H9 (cell line): ENCODE data around the gene AMPH. TPM values are rescaled to one million over a fixed set of nuclear protein-coding genes. Genes with fewer than 3 reads are reported as not detected.

Experiments
- DNase-seq: peaks from one replicate; pipeline ENCODE4 v3.0.0-alpha.2; 2017
- H2AFZ ChIP-seq: one replicate; pipeline ENCODE4 v1.6.1; 2013; ENCODE audit warnings: mild to moderate bottlenecking, low read length, control low read depth, moderate library complexity
- H2AK5ac ChIP-seq: 2 replicates; pipeline ENCODE4 v1.6.1; 2013; ENCODE audit warnings: low read length, control low read depth, mixed read lengths; ENCODE audit not compliant: insufficient read length
- H2BK120ac ChIP-seq: one replicate; pipeline ENCODE4 v1.6.1; 2013; ENCODE audit warnings: low read depth, mild to moderate bottlenecking, low read length, control low read depth, inconsistent platforms; ENCODE audit not compliant: poor library complexity, severe bottlenecking
- H2BK12ac ChIP-seq: 2 replicates; pipeline ENCODE4 v1.6.1; 2013; ENCODE audit warnings: low read length, control low read depth, mixed read lengths, low read depth; ENCODE audit not compliant: insufficient read length
- H2BK15ac ChIP-seq: 2 replicates; pipeline ENCODE4 v1.6.1; 2013; ENCODE audit warnings: low read depth, low read length, control low read depth
- H2BK20ac ChIP-seq: one replicate; pipeline ENCODE4 v1.6.1; 2013; ENCODE audit warnings: low read depth, mild to moderate bottlenecking, low read length, control low read depth, inconsistent platforms; ENCODE audit not compliant: poor library complexity, severe bottlenecking
- H2BK5ac ChIP-seq: 2 replicates; pipeline ENCODE4 v1.6.1; 2013; ENCODE audit warnings: low read length, control low read depth, mixed read lengths; ENCODE audit not compliant: insufficient read length
- H3K14ac ChIP-seq: 2 replicates; pipeline ENCODE4 v1.6.1; 2013; ENCODE audit warnings: low read length, control low read depth; ENCODE audit not compliant: insufficient read depth
- H3K18ac ChIP-seq: 2 replicates; pipeline ENCODE4 v1.6.1; 2013; ENCODE audit warnings: low read depth, mild to moderate bottlenecking, mixed read lengths, low read length, control low read depth; ENCODE audit not compliant: insufficient read length
- H3K23ac ChIP-seq: 2 replicates; pipeline ENCODE4 v1.6.1; 2013; ENCODE audit warnings: low read length, control low read depth, mixed read lengths, low read depth; ENCODE audit not compliant: insufficient read length
- H3K23me2 ChIP-seq: 2 replicates; pipeline ENCODE4 v1.6.1; 2013; ENCODE audit warnings: low read depth, mild to moderate bottlenecking, mixed read lengths, low read length, control low read depth; ENCODE audit not compliant: insufficient read length, poor library complexity, severe bottlenecking
- H3K27ac ChIP-seq: 2 replicates; pipeline ENCODE4 v1.5.1; 2013; ENCODE audit warnings: low read length, control low read depth, mixed read lengths, low read depth; ENCODE audit not compliant: insufficient read length
- H3K27me3 ChIP-seq: 2 replicates; pipeline ENCODE4 v1.6.1; 2013; ENCODE audit warnings: low read length, control low read depth, inconsistent platforms; ENCODE audit not compliant: insufficient read depth
- H3K4ac ChIP-seq: 2 replicates; pipeline ENCODE4 v1.6.1; 2013; ENCODE audit warnings: low read depth, mild to moderate bottlenecking, control low read depth, inconsistent platforms, low read length, moderate library complexity
- H3K4me1 ChIP-seq: 2 replicates; pipeline ENCODE4 v1.6.1; 2013; ENCODE audit warnings: low read length, control low read depth, inconsistent platforms; ENCODE audit not compliant: insufficient read depth
- H3K4me2 ChIP-seq: 2 replicates; pipeline ENCODE4 v1.6.1; 2013; ENCODE audit warnings: low read length, control low read depth, mixed read lengths; ENCODE audit not compliant: insufficient read length, insufficient read depth
- H3K56ac ChIP-seq: 2 replicates; pipeline ENCODE4 v1.6.1; 2013; ENCODE audit warnings: low read depth, mild to moderate bottlenecking, mixed read lengths, low read length, control low read depth; ENCODE audit not compliant: insufficient read length
- H3K79me1 ChIP-seq: 2 replicates; pipeline ENCODE4 v1.6.1; 2013; ENCODE audit warnings: low read depth, mild to moderate bottlenecking, moderate library complexity, low read length, control low read depth, inconsistent platforms; ENCODE audit not compliant: insufficient read depth, poor library complexity, severe bottlenecking
- H3K79me2 ChIP-seq: 2 replicates; pipeline ENCODE4 v1.6.1; 2013; ENCODE audit warnings: low read length, control low read depth, inconsistent platforms; ENCODE audit not compliant: insufficient read depth
- H3K9ac ChIP-seq: 2 replicates; pipeline ENCODE4 v1.6.1; 2013; ENCODE audit warnings: low read length, control low read depth, mixed read lengths; ENCODE audit not compliant: insufficient read length; ENCODE audit errors: extremely low read depth
- H3K9me3 ChIP-seq: one replicate; pipeline ENCODE4 v1.6.1; 2013; ENCODE audit warnings: low read depth, low read length, inconsistent platforms; ENCODE audit not compliant: control insufficient read depth
- H3T11ph ChIP-seq: one replicate; pipeline ENCODE4 v1.6.1; 2013; ENCODE audit warnings: mild to moderate bottlenecking, low read length, control low read depth, inconsistent platforms
- H4K20me1 ChIP-seq: one replicate; pipeline ENCODE4 v1.6.1; 2013; ENCODE audit not compliant: control insufficient read depth, insufficient read length, insufficient read depth
- H4K5ac ChIP-seq: 2 replicates; pipeline ENCODE4 v1.6.1; 2013; ENCODE audit warnings: low read depth, mild to moderate bottlenecking, mixed read lengths, low read length, control low read depth; ENCODE audit not compliant: insufficient read length
- H4K8ac ChIP-seq: replicated peaks from 2 replicates; pipeline ENCODE4 v1.6.1; 2013; ENCODE audit warnings: low read length, control low read depth, mixed read lengths, low read depth; ENCODE audit not compliant: insufficient read length
- H4K91ac ChIP-seq: 2 replicates; pipeline ENCODE4 v1.6.1; 2013; ENCODE audit warnings: low read depth, mild to moderate bottlenecking, moderate library complexity, mixed read lengths, low read length, control low read depth; ENCODE audit not compliant: insufficient read length
- H3K27ac Mint-ChIP-seq, 3 experiments: 2 replicates in 2 of 3; 3 replicates in 1 of 3; pipeline ENCODE4 v1.8.0; 2020 to 2021; ENCODE audit warnings: mixed read lengths in 3 of 3, mild to moderate bottlenecking in 1 of 3, moderate library complexity in 1 of 3
- H3K27me3 Mint-ChIP-seq: 2 replicates; pipeline ENCODE4 v1.8.0; 2021; ENCODE audit warnings: low read depth, mild to moderate bottlenecking, moderate library complexity, mixed read lengths
- H3K36me3 Mint-ChIP-seq, 3 experiments: 2 replicates in 2 of 3; 3 replicates in 1 of 3; pipeline ENCODE4 v1.8.0; 2020 to 2021; ENCODE audit warnings: low read depth in 3 of 3, mixed read lengths in 3 of 3; ENCODE audit not compliant: insufficient read depth in 1 of 3
- H3K4me1 Mint-ChIP-seq, 2 experiments: 2 replicates each; pipeline ENCODE4 v1.8.0; 2020; ENCODE audit warnings: mixed read lengths in 2 of 2
- H3K4me3 Mint-ChIP-seq, 2 experiments: 2 replicates in 1 of 2; 3 replicates in 1 of 2; pipeline ENCODE4 v1.8.0; 2020 to 2021; ENCODE audit warnings: mild to moderate bottlenecking in 2 of 2, mixed read lengths in 2 of 2, moderate library complexity in 1 of 2
- H3K9me3 Mint-ChIP-seq, 2 experiments: 2 replicates in 1 of 2; 3 replicates in 1 of 2; pipeline ENCODE4 v1.8.0; 2020; ENCODE audit warnings: mild to moderate bottlenecking in 2 of 2, mixed read lengths in 2 of 2, moderate library complexity in 1 of 2
- CTCF ChIP-seq: fragments of 200-600 bp; sonication (generic); conservative IDR thresholded peaks from 3 replicates; pipeline ENCODE4 v1.8.0; 2021; ENCODE audit warnings: antibody characterized with exemption, mild to moderate bottlenecking
- WGBS: extraction: QIAGEN DNeasy Blood & Tissue Kit; methylation state at CpG from one replicate; pipeline ENCODE4 v1.1.7; 2013; ENCODE audit warnings: missing lambda C conversion rate, low lambda C conversion rate, mixed read lengths; ENCODE audit not compliant: insufficient read length; ENCODE audit errors: extremely low coverage; 5-methylcytosine and 5-hydroxymethylcytosine counted together
- total RNA-seq: library from RNA; stranded (reverse); gene quantifications from 2 replicates; pipeline ENCODE4 v1.2.1, GENCODE V29; 2021

Gene AMPH
- total RNA-seq, 1 experiment from 2014 or later: 4.8 TPM

- Histone ChIP-seq H3K23me2 (no peaks in the 10 kb centered on the region), H2BK20ac (no peak overlapping the region), H3K79me1 (no peaks in the 10 kb centered on the region), H2BK120ac (no peak overlapping the region), H2BK15ac (no peak overlapping the region), H3K18ac (no peak overlapping the region), H3K14ac (no peak overlapping the region), H4K5ac (no peak overlapping the region), H4K8ac (no peak overlapping the region), H4K91ac (no peak overlapping the region), H2BK5ac (no peak overlapping the region), H3K9me3 (no peaks in the 10 kb centered on the region), H2AFZ (no peak overlapping the region), H3K4ac (no peak overlapping the region), H4K20me1 (no peaks in the 10 kb centered on the region), H3K4me2 (no peak overlapping the region), H3T11ph (no peak overlapping the region), H3K27me3 (no peaks in the 10 kb centered on the region), H3K27ac (no peak overlapping the region), H2AK5ac (no peak overlapping the region), H3K4me1 (no peaks in the 10 kb centered on the region), H2BK12ac (no peak overlapping the region), H3K23ac (no peak overlapping the region), H3K9ac (no peak overlapping the region), H3K79me2 (no peaks in the 10 kb centered on the region), H3K56ac (no peak overlapping the region)
- H3K27ac Mint-ChIP-seq: no peak overlapping the region
- H3K27me3 Mint-ChIP-seq: no peaks in the 10 kb centered on the region; the same call in 1 of the 2 replicates
- H3K9me3 Mint-ChIP-seq: no peaks in the 10 kb centered on the region
- no peak for TF ChIP-seq CTCF
- H3K4me1 Mint-ChIP-seq: peaks cover 3 to 5% of the 10 kb centered on the region in 2 experiments
- H3K4me3 Mint-ChIP-seq: no peak overlapping the region; a peak in 1 of 5 replicates
- no peaks in the 10 kb centered on the region; a peak in 1 of 7 replicates for H3K36me3 Mint-ChIP-seq
- no CpG with 5 or more reads among the region's 12 CpGs for WGBS
- DNase-seq: no peak
These were observed 41.0 kb upstream of the AMPH start for GRCh38 chr7:38671911-38672905.
